Panc1 (cell line): ENCODE results near the gene MAGEB16. TPM values are rescaled to one million over a fixed set of nuclear protein-coding genes. Genes with fewer than 3 reads are reported as not detected.

Experiments used
- ATAC-seq: fragments of 200-7000 bp; cut with Tn5 transposase; 2 replicates; pipeline ENCODE4 v1.9.1; 2020; ENCODE audit warnings: mild to moderate bottlenecking, moderate library complexity
- BruUV-seq: library from RNA; stranded (reverse); fragments of 400-500 nt; replicated peaks from 2 replicates; lab custom pipeline; 2021; lab: Mats Ljungman, UMichigan
- CTCF ChIA-PET: fragments of 300-600 bp; sonication (Branson Sonifier 250); formaldehyde crosslinking; loops from one replicate; lab custom pipeline; 2022; ENCODE audit warnings: antibody characterized with exemption; lab: Charles Lee
- POLR2A ChIA-PET: fragments of 300-600 bp; sonication (Branson Sonifier 250); formaldehyde crosslinking; loops from one replicate; lab custom pipeline; 2022; ENCODE audit warnings: antibody characterized with exemption; lab: Charles Lee
- DNase-seq: peaks from one replicate; pipeline ENCODE4 v3.0.0-alpha.2; 2010; ENCODE audit warnings: low read depth, low spot score
- H3K27ac ChIP-seq: 2 replicates; pipeline ENCODE4 v1.5.1; 2011; ENCODE audit warnings: mild to moderate bottlenecking, low read length, inconsistent platforms
- H3K27me3 ChIP-seq: fragments of 200-500 bp; sonication (Bioruptor generic); 2 replicates; pipeline ENCODE4 v1.6.0; 2014; ENCODE audit warnings: low read length, inconsistent platforms; ENCODE audit not compliant: control insufficient read depth, insufficient read depth
- H3K36me3 ChIP-seq: fragments of 200-500 bp; sonication (Bioruptor generic); 2 replicates; pipeline ENCODE4 v1.5.1; 2014; ENCODE audit warnings: inconsistent platforms, mild to moderate bottlenecking, low read length, moderate library complexity; ENCODE audit not compliant: control insufficient read depth, insufficient read depth
- H3K4me1 ChIP-seq: 2 replicates; pipeline ENCODE4 v1.5.1; 2011; ENCODE audit warnings: inconsistent platforms, mild to moderate bottlenecking, low read length, moderate library complexity; ENCODE audit not compliant: control insufficient read depth, insufficient read depth
- H3K4me3 ChIP-seq, 2 experiments: 2 replicates each; pipeline ENCODE4 v1.5.1; 2011 to 2012; ENCODE audit warnings: low read depth in 2 of 2, low read length in 2 of 2, mild to moderate bottlenecking in 2 of 2, inconsistent platforms in 1 of 2, moderate library complexity in 1 of 2
- H3K9me3 ChIP-seq: fragments of 200-500 bp; sonication (Bioruptor generic); 2 replicates; pipeline ENCODE4 v1.5.1; 2014; ENCODE audit warnings: low read depth, mild to moderate bottlenecking, inconsistent platforms, low read length, moderate library complexity; ENCODE audit not compliant: control insufficient read depth, insufficient read depth
- CTCF ChIP-seq: fragments of 450-650 bp; IDR thresholded peaks from 2 replicates; pipeline ENCODE4 v1.5.1; 2017; ENCODE audit warnings: mild to moderate bottlenecking
- POLR2AphosphoS5 ChIP-seq: IDR thresholded peaks from 2 replicates; pipeline ENCODE4 v1.6.1; 2012; ENCODE audit warnings: mild to moderate bottlenecking, low read depth, low read length, moderate library complexity
- REST ChIP-seq, 2 experiments: IDR thresholded peaks; 2 replicates each; pipeline ENCODE4 v1.6.1; 2011 to 2012; ENCODE audit warnings: low read depth in 2 of 2, control low read depth in 1 of 2, low read length in 1 of 2, mild to moderate bottlenecking in 1 of 2, moderate library complexity in 1 of 2; ENCODE audit not compliant: insufficient read depth in 1 of 2
- SIN3A ChIP-seq: IDR thresholded peaks from 2 replicates; pipeline ENCODE4 v1.6.1; 2012; ENCODE audit warnings: low read depth, mild to moderate bottlenecking, low read length, moderate library complexity, borderline replicate concordance; ENCODE audit not compliant: insufficient read depth
- TCF7L2 ChIP-seq: IDR thresholded peaks from 2 replicates; pipeline ENCODE4 v1.6.1; 2011; ENCODE audit warnings: mild to moderate bottlenecking, low read depth, low read length, inconsistent platforms
- in situ Hi-C: cut with HindIII; loops from 2 replicates; pipeline ENCODE4 v1.10.0; 2016; ENCODE audit warnings: low sequenced_read_pairs, low pct_unique_long_range_greater_than_20kb
- intact Hi-C: fragments of 100-400 bp; cut with micrococcal nuclease; formaldehyde crosslinking; loops from one replicate; pipeline ENCODE4 v1.10.0; 2022; ENCODE audit not compliant: unreplicated experiment
- total RNA-seq: library from RNA; stranded (reverse); gene quantifications from one replicate; pipeline ENCODE4 v1.2.1, GENCODE V29; 2021; ENCODE audit not compliant: unreplicated experiment

The MAGEB16 gene
- total RNA-seq, 1 experiment from 2014 or later, result not detected

GRCh38 chrX:35847736-35848135 lies 49.6 kb downstream of the MAGEB16 start:
- TF ChIP-seq CTCF, result no peak
- no peak for TF ChIP-seq TCF7L2
- no peak for TF ChIP-seq REST (IDR thresholded peaks at IDR 0.05; ENCODE audit: insufficient read depth in 1 of 2, low read depth in 2 of 2, low read length in 1 of 2)
- TF ChIP-seq SIN3A, result no peak
- no peak for TF ChIP-seq POLR2AphosphoS5
- H3K27ac ChIP-seq, result no peak overlapping the region
- no peaks in the 10 kb centered on the region for H3K4me1 ChIP-seq
- DNase-seq (no peak), ATAC-seq (no peak)
- H3K36me3 ChIP-seq, result no peaks in the 10 kb centered on the region
- POLR2A ChIA-PET, result no interaction called here
- intact Hi-C loops (no loop called here), in situ Hi-C loops (no loop called here)
- no TSS peak for BruUV-seq
- CTCF ChIA-PET, result no interaction called here
- no peaks in the 10 kb centered on the region for H3K9me3 ChIP-seq
- no peak overlapping the region for H3K4me3 ChIP-seq
- no peaks in the 10 kb centered on the region for H3K27me3 ChIP-seq

Other genes with a start within 250 kb of the MAGEB16 start
- gene CFAP47, start 121.4 kb downstream of the MAGEB16 start, total RNA-seq, result 0.05 TPM